H4 (cell line): Measurements from ENCODE around the gene UGT1A3. TPM values are rescaled to one million over a fixed set of nuclear protein-coding genes. Genes with fewer than 3 reads are reported as not detected.
"Not testable (repeated sequence)": the region's sequence is repeated elsewhere in the genome, so short reads cannot be mapped to it uniquely, and the experiment has no call there.

Source experiments
- DNase-seq: peaks from one replicate; pipeline ENCODE4 v3.0.0-alpha.2; 2015; ENCODE audit warnings: low spot score
- total RNA-seq: library from RNA; depleted of rRNA; stranded (reverse); fragments of >200 nt; shearing (Covaris generic); gene quantifications from 2 replicates; pipeline ENCODE4 v1.2.3, GENCODE V29; 2014; rRNA removed

The UGT1A3 gene
- total RNA-seq: not detected in 2 replicates

- DNase-seq: no peak
These were observed at the start of gene UGT1A3 for GRCh38 chr2:233728723-233729301. TSS of gene UGT1A3 (plus strand) at chr2:233729042. CDS start at chr2:233729127, 85 bp downstream.

- no peak for DNase-seq
These were observed 49.6 kb upstream of the UGT1A3 start for GRCh38 chr2:233679196-233679595.

- no peak for DNase-seq
These were observed 48.3 kb upstream of the UGT1A3 start for GRCh38 chr2:233680361-233681045.

GRCh38 chr2:233681521-233682099 lies 47.2 kb upstream of the UGT1A3 start, which contains the start of gene UGT1A7:
TSS of gene UGT1A7 (plus strand) at chr2:233681901. CDS start at chr2:233681938, 37 bp downstream.
- no peak for DNase-seq

DNA sequence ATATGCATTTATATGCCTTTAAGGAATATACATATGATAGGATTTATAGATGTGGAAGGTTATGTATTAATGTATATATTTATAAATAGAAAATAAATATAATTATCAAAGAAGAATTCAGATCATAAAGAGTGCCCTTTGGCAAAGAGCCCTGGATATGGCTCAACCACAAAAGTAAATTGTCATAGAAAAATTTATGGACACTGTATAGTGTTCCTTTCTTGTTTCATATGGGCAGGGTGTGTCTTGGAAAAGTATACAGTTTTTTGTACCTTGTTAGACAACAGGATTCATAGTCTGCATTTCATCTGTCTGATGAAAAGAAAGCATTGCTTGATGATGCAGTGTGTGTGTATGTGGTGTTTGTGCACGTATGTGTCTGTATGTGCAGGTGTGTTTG lies 44.2 kb upstream of the UGT1A3 start:
- no peak for DNase-seq

- DNase-seq: no peak
These were observed 41.9 kb upstream of the UGT1A3 start for GRCh38 chr2:233686928-233687327.

- no peak for DNase-seq
These were observed 40.5 kb upstream of the UGT1A3 start for GRCh38 chr2:233688341-233688740.

DNA sequence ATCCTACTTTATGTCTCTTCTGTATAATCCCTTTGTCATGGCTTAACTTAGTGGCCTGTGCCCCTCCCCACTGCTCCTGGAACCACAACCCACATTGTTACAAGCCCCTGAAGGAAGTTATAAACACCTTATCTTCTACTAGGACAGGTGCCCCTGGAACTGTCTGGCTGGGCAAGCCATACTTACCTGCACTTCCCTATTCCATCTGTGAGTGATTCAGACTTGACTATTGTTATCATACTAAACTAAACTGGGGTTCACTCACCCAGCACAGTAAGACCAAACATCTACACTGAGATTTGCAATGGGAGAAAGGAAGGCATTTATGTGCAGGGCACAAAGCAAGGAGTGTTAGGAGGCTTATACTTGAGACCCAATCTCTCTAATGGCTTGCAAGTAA lies 39.8 kb upstream of the UGT1A3 start:
- DNase-seq: no peak

DNA sequence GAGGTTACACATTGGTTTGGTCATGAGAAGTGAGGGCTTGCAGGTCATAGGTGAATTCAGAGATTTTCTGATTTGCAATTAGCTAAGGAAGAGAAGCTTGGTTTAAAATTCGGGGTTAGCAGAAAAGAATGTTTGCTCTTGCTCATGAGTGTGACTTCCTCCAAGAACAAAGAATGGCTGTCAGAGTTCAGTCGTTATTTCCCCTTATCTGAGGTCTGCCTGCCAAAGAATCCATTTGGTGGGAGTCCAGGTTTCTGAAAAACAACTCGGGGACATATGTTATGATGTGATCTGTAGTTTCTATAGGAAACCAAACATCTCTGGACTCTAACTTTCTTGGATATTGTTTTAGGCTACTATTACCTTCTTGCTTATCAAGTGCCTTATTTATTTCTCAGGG lies 39.3 kb upstream of the UGT1A3 start:
- no peak for DNase-seq

DNA sequence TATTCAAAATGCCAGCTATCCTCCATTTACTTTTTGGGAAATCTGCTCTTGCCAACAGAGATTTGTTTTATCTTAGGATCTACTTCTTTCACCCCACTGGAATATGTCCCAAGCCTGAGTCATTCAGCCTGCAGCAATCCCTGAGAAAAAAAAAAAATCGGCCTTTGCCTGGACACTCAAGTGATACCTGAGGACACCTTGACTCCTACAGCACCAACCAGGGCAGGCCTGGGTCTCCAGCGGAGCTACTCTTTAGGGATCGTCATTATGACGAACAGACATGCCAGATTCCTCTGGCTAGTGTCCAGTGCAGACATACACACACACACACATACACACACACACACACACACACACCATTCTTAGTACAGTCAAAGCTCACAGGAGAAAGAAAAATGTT lies 38.4 kb upstream of the UGT1A3 start:
- peak; percentile 45 for DNase-seq

- no peak for DNase-seq
These were observed 37.1 kb upstream of the UGT1A3 start for GRCh38 chr2:233691443-233692433.

DNA sequence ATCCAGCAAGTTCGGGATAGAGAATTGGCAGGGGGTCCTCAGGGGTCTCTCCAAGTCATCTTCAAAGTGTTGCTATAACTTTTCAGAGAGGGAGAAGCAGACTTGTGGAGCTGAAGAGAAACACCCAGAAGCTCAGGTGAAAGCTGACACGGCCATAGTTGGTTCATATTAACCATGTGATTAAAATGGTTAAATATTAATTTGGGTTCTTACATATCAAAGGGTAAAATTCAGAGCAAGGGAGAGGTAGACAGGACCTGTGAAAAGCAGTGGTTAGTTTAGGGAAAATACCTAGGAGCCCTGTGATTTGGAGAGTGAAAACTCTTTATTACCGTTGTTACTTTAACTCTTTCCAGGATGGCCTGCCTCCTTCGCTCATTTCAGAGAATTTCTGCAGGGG lies 36.2 kb upstream of the UGT1A3 start, which contains the start of gene UGT1A6:
TSS of gene UGT1A6 (plus strand) at position 243 of the 400 bp plus-strand sequence. CDS start at position 358, 115 bp downstream.
- DNase-seq: no peak

GRCh38 chr2:233693963-233694362 lies 34.9 kb upstream of the UGT1A3 start:
- DNase-seq: no peak

GRCh38 chr2:233698740-233699139 lies 30.1 kb upstream of the UGT1A3 start:
- DNase-seq: no peak

DNA sequence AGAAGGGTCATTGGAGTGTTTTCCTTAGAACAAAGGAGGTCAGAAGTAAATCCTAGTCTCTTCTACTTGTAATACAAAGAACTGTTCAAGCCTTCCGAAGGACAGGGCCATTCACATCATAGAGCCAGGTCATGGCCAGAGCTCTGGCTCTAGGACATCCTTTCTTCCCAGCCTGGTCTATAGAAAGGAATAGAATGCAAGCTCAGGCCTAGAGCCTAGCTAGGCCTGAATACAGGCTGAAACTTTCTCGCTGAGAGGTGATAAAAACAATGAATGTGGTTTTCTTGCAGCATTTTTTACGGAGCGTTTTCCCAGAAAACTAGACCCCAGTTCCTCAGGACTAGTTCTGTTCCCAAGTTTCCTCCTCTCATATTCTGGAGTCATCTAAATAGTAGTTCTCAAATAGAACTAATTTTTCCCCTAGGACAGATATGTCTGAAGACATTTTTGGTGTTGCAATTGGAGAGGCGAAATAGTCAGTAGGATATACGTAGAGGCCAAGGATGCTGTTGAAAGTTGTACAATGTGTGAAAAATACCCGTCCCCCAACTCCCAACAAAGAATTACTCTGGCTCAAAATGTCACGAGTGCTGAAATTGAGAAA lies 29.3 kb upstream of the UGT1A3 start:
- DNase-seq: peak; percentile 25

DNA sequence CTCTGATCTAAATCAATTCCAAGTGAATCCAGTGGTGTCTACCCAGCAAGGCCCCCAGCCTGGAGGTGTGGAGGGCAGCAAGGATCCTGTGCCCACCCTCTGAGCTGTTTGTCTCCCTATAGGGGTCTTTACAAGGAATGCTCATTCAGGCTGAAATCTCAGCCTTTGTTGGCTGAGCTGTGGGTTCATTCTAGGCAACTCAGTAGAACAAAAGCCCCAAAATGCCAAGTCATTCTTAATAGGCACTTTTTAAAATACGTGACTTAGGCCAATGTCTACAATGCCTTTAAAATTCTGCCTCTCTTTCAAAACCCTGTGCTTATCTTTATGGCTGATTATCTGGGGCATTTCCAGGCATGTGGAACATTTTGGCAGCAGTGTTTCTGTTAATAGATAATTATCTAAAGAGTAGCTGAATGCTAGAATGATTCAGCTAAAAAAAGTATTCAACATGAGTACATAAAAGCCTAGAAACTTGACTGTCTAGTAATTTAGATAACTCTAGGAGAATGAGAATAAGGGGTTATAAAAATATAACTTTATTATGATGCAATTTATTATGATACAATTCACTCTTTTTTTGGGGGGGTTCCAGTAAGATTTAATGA lies 28.7 kb upstream of the UGT1A3 start:
- DNase-seq: peak; percentile 96

DNA sequence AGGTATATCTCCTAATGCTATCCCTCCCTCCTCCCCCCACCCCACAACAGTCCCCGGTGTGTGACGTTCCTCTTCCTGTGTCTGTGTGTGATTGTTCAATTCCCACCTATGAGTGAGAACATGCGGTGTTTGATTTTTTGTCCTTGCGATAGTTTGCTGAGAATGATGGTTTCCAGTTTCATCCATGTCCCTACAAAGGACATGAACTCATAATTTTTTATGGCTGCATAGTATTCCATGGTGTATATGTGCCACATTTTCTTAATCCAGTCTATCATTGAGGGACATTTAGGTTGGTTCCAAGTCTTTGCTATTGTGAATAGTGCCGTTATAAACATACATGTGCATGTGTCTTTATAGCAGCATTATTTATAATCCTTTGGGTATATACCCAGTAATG lies 28.0 kb upstream of the UGT1A3 start:
- DNase-seq: not testable (repeated sequence)

GRCh38 chr2:233702238-233702637 lies 26.6 kb upstream of the UGT1A3 start:
- no peak for DNase-seq

DNA sequence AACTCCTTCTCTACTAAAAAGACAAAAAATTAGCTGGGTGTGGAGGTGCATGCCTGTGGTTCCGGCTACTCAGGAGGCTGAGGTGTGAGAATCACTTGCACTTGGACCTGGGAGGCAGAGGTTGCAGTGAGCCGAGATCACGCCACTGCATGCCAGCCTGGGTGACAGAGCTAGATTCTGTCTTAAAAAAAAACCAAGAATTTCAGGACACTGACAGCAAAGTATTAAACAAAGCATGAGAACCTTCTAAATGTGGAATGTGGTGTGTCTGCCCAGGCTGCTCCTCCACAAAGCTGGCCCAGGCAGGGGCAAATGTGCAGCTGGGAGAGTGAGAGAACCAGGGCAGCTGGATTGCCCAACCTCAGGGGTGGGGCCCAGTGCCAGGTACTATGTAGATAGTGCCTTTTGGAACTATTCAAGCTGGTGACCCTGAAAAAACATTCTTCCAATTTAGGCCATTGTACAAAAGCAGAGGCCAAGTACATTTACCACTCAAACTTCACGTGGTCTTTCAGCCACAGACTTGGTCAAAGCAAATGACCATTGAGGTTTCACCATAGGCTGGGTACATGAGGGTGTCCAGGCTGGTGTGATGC lies 22.8 kb upstream of the UGT1A3 start:
- DNase-seq: peak; percentile 94

DNA sequence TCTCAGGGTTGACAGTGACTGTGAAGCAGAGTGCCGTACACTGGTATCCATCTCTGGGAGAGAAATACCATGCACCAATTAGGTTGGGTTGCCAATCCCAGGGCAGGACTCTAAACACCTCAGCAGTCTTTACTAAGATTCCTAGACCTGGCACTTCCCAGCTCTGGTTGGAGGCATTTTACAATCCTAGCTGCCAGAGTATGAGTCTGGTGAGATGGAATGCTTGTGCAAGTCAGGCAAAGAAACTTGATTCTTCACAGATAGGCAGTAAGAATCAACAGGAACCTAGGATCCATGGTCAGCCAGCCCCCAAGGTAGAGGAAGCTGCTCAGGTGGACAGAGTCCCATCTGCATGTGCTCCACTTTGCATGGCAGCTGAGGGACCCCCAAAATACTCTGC lies 22.1 kb upstream of the UGT1A3 start:
- peak; percentile 81 for DNase-seq
